ENCODE results near the gene DSCAM. TPM values are rescaled to one million over a fixed set of nuclear protein-coding genes. Genes with fewer than 3 reads are reported as not detected.

DSCAM gene
- total and polyA plus RNA-seq, 10 of the 15 experiments (the other 5 are each of a cell fraction or from before 2014, with no cell fraction given): not detected

- no peaks in the 10 kb centered on the region for H4K20me1 ChIP-seq (ENCODE audit: control insufficient read depth, insufficient read depth)
- no peak overlapping the region for H3K9ac ChIP-seq (ENCODE audit: control insufficient read depth, insufficient read depth, low read length)
- H3K4me1 ChIP-seq (ENCODE audit: control insufficient read depth, insufficient read depth, low read length): no peaks in the 10 kb centered on the region
- H3K79me2 ChIP-seq (ENCODE audit: control insufficient read depth, insufficient read depth, low read length): no peaks in the 10 kb centered on the region
- 0% methylated on average over 4 of the region's 4 CpGs for WGBS (ENCODE audit: insufficient coverage, insufficient replicate concordance, low lambda C conversion rate, missing lambda C conversion rate)
- no peak overlapping the region for H2AFZ ChIP-seq (ENCODE audit: control insufficient read depth, low read depth, low read length)
- POLR2A ChIA-PET: no interaction called here
- no peak overlapping the region for H3K4me3 ChIP-seq
- no peak overlapping the region for H3K27ac ChIP-seq (ENCODE audit: control insufficient read depth, insufficient read depth)
- no peaks in the 10 kb centered on the region for H3K27me3 ChIP-seq (replicated peaks in 1 of 2; ENCODE audit: control insufficient read depth in 2 of 2, insufficient read depth in 2 of 2, low read length in 1 of 2)
- no peak overlapping the region for H3K4me2 ChIP-seq (ENCODE audit: control insufficient read depth, insufficient read depth)
- no peak for DNase-seq (ENCODE audit: low read depth, low spot score)
- TF ChIP-seq SMC3 (IDR thresholded peaks at IDR 0.05; ENCODE audit: borderline replicate concordance, low read length) (0 out of 2 replicates have a peak, but pooled peaks have one; percentile 11), RAD21 (IDR thresholded peaks at IDR 0.05; ENCODE audit: insufficient read depth, low read depth, low read length) (0 out of 2 replicates have a peak, but pooled peaks have one; percentile 17), TCF3 (IDR thresholded peaks at IDR 0.05; ENCODE audit: borderline replicate concordance, insufficient read depth, low read depth, low read length) (no peak), CTCF (IDR thresholded peaks at IDR 0.05 in 2 of 3, conservative IDR thresholded peaks at IDR 0.05 in 1 of 3; ENCODE audit: control insufficient read depth in 2 of 3, extremely low read depth in 1 of 3, insufficient read depth in 1 of 3, low read depth in 3 of 3, low read length in 3 of 3) (0 out of 6 replicates have a peak, but pooled peaks of 1 of the 3 experiments have one; percentile 12), ZNF384 (IDR thresholded peaks at IDR 0.05; ENCODE audit: borderline replicate concordance, low read depth, low read length) (no peak), TAF1 (IDR thresholded peaks at IDR 0.05; ENCODE audit: borderline replicate concordance, low read depth, low read length) (no peak)
- no peak for ATAC-seq
- CTCF ChIA-PET: no interaction called here
- SMC1A ChIA-PET (ENCODE audit: uncharacterized antibody, unreplicated experiment): no interaction called here
- BruUV-seq (replicated peaks): no TSS peak
- intact Hi-C loops (cut with micrococcal nuclease; ENCODE audit: unreplicated experiment) (no loop called here), in situ Hi-C loops (cut with MboI) (no loop called here)
- RAD21 ChIA-PET (ENCODE audit: unreplicated experiment): no interaction called here
- no peak for FAIRE-seq
- H3K36me3 ChIP-seq (ENCODE audit: control insufficient read depth in 2 of 2, insufficient read depth in 2 of 2, low read length in 1 of 2): no peaks in the 10 kb centered on the region
- H3K9me3 ChIP-seq (replicated peaks; ENCODE audit: control insufficient read depth, insufficient read depth, low read length): no peaks in the 10 kb centered on the region; the same call in 2 of the 3 replicates
Measured at GRCh38 chr21:40120940-40121575, 725.9 kb downstream of the DSCAM start.

Measured in GM12878 (cell line).